Measurements from ENCODE around the gene ZNF22. TPM values are rescaled to one million over a fixed set of nuclear protein-coding genes. Genes with fewer than 3 reads are reported as not detected.

Gene ZNF22
- total RNA-seq, 1 experiment from 2014 or later: 13.5 TPM

DNA sequence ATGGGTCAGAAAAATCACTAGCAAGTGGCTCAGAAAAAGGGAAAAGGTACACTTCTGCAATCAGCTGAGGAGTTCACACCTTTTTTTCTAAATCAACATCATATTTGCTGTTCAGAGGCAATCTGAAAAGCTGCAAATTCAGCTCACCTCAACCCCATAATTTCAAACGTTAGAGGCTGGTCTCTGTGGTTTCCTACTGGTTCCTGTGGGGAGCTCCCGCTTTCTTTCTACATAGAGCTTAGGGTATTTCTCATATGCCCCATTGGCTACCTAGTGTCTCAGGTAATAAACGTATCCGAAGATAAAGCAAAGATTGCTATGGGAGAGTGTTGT, 5.2 kb upstream of the ZNF22 start:
- RAD21 ChIA-PET (ENCODE audit: low non-redundant PET in 1 of 2, low total read pairs in 2 of 2, uncharacterized antibody in 2 of 2, unreplicated experiment in 2 of 2): no interaction called here

More for the DNA sequence above, 5.2 kb upstream of the ZNF22 start:
- H4K20me1 ChIP-seq (ENCODE audit: insufficient read depth): no peaks in the 10 kb centered on the region
- no peak overlapping the region for H3K4me3 ChIP-seq (replicated peaks in 1 of 2; ENCODE audit: low read depth in 1 of 2, low read length in 2 of 2)
- intact Hi-C loops (cut with micrococcal nuclease): no loop called here
- no peaks in the 10 kb centered on the region for H3K36me3 ChIP-seq (ENCODE audit: control insufficient read depth in 1 of 2, insufficient read depth in 2 of 2, low read length in 2 of 2)
- TF ChIP-seq EZH2phosphoT487 (IDR thresholded peaks at IDR 0.05; ENCODE audit: borderline replicate concordance) (no peak), POLR2A (IDR thresholded peaks at IDR 0.05; ENCODE audit: borderline replicate concordance, extremely low read depth, insufficient read depth, insufficient read length) (no peak), ZNF274 (IDR thresholded peaks at IDR 0.05; ENCODE audit: low read depth, low read length) (no peak), CBX3 (IDR thresholded peaks at IDR 0.05; ENCODE audit: low read depth) (no peak), SIN3A (IDR thresholded peaks at IDR 0.05; ENCODE audit: low read depth) (no peak), SRF (IDR thresholded peaks at IDR 0.05; ENCODE audit: low read depth) (no peak), ELF1 (IDR thresholded peaks at IDR 0.05; ENCODE audit: borderline replicate concordance, low read depth) (no peak), EZH2 (IDR thresholded peaks at IDR 0.05) (no peak), FOSL1 (IDR thresholded peaks at IDR 0.05; ENCODE audit: low read depth) (no peak), SP1 (IDR thresholded peaks at IDR 0.05; ENCODE audit: low read depth) (no peak)
- TF ChIP-seq, protein P1, sequence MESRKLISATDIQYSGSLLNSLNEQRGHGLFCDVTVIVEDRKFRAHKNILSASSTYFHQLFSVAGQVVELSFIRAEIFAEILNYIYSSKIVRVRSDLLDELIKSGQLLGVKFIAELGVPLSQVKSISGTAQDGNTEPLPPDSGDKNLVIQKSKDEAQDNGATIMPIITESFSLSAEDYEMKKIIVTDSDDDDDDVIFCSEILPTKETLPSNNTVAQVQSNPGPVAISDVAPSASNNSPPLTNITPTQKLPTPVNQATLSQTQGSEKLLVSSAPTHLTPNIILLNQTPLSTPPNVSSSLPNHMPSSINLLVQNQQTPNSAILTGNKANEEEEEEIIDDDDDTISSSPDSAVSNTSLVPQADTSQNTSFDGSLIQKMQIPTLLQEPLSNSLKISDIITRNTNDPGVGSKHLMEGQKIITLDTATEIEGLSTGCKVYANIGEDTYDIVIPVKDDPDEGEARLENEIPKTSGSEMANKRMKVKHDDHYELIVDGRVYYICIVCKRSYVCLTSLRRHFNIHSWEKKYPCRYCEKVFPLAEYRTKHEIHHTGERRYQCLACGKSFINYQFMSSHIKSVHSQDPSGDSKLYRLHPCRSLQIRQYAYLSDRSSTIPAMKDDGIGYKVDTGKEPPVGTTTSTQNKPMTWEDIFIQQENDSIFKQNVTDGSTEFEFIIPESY (IDR thresholded peaks at IDR 0.05; ENCODE audit: extremely low read depth, insufficient replicate concordance, low read length): no peak
- TF ChIP-seq, protein P2, sequence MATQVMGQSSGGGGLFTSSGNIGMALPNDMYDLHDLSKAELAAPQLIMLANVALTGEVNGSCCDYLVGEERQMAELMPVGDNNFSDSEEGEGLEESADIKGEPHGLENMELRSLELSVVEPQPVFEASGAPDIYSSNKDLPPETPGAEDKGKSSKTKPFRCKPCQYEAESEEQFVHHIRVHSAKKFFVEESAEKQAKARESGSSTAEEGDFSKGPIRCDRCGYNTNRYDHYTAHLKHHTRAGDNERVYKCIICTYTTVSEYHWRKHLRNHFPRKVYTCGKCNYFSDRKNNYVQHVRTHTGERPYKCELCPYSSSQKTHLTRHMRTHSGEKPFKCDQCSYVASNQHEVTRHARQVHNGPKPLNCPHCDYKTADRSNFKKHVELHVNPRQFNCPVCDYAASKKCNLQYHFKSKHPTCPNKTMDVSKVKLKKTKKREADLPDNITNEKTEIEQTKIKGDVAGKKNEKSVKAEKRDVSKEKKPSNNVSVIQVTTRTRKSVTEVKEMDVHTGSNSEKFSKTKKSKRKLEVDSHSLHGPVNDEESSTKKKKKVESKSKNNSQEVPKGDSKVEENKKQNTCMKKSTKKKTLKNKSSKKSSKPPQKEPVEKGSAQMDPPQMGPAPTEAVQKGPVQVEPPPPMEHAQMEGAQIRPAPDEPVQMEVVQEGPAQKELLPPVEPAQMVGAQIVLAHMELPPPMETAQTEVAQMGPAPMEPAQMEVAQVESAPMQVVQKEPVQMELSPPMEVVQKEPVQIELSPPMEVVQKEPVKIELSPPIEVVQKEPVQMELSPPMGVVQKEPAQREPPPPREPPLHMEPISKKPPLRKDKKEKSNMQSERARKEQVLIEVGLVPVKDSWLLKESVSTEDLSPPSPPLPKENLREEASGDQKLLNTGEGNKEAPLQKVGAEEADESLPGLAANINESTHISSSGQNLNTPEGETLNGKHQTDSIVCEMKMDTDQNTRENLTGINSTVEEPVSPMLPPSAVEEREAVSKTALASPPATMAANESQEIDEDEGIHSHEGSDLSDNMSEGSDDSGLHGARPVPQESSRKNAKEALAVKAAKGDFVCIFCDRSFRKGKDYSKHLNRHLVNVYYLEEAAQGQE (IDR thresholded peaks at IDR 0.05; ENCODE audit: low read depth): no peak
- TF ChIP-seq, protein P3, sequence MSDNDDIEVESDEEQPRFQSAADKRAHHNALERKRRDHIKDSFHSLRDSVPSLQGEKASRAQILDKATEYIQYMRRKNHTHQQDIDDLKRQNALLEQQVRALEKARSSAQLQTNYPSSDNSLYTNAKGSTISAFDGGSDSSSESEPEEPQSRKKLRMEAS (IDR thresholded peaks at IDR 0.05): no peak
- H3K27ac ChIP-seq (ENCODE audit: low read depth, low read length): no peak overlapping the region
- H3K9me2 ChIP-seq (ENCODE audit: insufficient read depth): no peaks in the 10 kb centered on the region
- BruUV-seq (replicated peaks): no TSS peak
- no peak overlapping the region for H3K9ac ChIP-seq (ENCODE audit: low read length)
- POLR2A ChIA-PET: no interaction called here
- peaks cover 0 to 5% of the 10 kb centered on the region in 2 experiments; a peak in 1 of 4 replicates for H3K4me1 ChIP-seq (ENCODE audit: control insufficient read depth in 1 of 2, insufficient read depth in 2 of 2, low read length in 2 of 2)
- H3K4me2 ChIP-seq (ENCODE audit: low read length): no peak overlapping the region
- no peaks in the 10 kb centered on the region for H3K79me2 ChIP-seq (ENCODE audit: insufficient read depth, low read length)
- 0 out of 2 replicates have a peak, but pooled peaks cover 5% of the 10 kb centered on the region for H3K27me3 ChIP-seq (ENCODE audit: insufficient read depth, low read length)
- CTCF ChIA-PET: interaction anchor here (1.0 to 1.6 kb wide), 2 partner anchors 14 to 63 kb away, joined by 3 to 9 read pairs; no protein-coding TSS in a partner anchor
- H2AFZ ChIP-seq (ENCODE audit: low read depth, low read length, poor library complexity, severe bottlenecking): no peak overlapping the region
- no peaks in the 10 kb centered on the region for H3K9me3 ChIP-seq (ENCODE audit: control insufficient read depth in 1 of 2, insufficient read depth in 1 of 2, low read depth in 1 of 2, low read length in 2 of 2)
- no peak for ATAC-seq
- DNase-seq (ENCODE audit: low read depth, low spot score): no peak
